Measurements from ENCODE around the gene FNDC3B. TPM values are rescaled to one million over a fixed set of nuclear protein-coding genes. Genes with fewer than 3 reads are reported as not detected.
"Not testable (repeated sequence)": the region's sequence is repeated elsewhere in the genome, so short reads cannot be mapped to it uniquely, and the experiment has no call there.

Gene FNDC3B
- polyA plus RNA-seq, 1 donor, result 56.3 TPM

DNA sequence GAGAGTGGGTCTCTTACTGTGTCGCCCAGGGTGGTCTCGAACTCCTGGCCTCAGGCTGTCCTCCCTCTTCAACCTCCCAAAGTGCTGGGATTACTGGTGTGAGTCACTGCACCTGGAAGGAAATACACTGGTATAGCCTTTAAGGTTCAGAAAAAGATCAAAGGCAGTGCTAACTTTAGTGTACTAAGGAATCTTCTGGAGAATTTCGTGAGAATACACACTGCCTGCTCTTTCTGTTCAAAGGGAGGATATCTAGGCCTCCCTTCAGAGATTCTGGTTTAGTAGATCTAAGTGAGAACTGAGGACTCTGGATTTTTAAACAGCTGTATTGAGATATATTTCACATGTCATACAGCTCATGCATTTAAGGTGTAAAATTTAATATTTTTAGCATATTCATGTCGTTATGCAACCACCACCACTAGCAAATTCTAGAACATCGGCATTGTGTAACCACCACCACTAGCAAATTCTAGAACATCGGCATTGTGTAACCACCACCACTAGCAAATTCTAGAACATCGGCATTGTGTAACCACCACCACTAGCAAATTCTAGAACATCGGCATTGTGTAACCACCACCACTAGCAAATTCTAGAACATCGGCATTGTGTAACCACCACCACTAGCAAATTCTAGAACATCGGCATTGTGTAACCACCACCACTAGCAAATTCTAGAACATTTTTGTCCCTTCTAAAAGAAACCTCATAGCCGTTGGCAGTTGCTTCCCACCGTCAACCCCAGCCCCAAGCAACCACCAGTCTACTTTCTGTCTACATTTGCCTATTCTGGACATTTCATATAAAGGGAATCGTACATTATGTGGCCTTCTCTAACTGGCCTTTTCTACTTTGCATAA, 54.4 kb downstream of the FNDC3B start:
- not testable (repeated sequence) for DNase-seq (ENCODE audit: low read depth)

DNA sequence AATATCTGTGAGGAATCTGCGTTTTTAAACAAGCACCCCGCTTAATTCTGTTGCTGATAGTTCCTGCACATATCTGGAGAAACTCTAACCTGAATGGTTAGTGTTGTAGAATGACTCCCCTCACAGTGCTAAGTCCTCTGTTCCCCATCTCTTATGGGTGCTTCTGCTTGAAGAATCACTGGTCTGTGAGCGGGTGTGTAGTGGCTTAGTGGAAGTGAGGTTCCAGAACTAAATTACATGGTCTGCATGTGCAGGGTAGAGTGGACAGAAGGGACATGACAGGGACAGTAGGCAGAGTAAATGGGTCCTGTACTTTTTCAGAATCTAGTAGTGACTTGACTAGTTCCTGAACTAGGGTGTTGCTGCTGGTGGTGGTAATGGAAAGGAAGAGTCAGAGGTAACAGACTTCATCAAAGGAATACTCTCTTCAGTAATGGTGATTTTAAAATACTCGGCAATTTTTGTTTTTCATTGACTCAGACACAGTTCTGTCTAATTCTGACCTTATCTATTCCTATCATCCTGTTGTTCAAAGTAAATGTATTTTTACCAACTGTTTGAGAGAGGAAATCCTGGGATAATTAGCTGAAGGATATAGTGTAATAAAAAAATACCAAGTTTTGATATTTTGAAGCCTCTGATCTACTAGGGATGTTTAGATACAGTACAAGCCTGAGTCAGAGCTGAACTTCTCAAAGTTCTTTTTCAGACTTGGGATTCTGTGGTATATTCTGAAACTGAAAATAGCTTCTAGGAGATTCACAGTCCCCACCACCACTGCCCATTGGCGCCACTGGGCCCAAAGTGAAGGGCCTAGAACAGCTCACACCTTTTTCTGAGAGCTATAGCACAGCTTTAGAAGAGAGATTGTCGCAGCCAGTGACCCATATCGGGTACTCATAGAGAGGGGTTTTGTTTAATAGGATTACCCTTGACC, 55.5 kb downstream of the FNDC3B start:
- no peak for DNase-seq (ENCODE audit: low read depth)

DNA sequence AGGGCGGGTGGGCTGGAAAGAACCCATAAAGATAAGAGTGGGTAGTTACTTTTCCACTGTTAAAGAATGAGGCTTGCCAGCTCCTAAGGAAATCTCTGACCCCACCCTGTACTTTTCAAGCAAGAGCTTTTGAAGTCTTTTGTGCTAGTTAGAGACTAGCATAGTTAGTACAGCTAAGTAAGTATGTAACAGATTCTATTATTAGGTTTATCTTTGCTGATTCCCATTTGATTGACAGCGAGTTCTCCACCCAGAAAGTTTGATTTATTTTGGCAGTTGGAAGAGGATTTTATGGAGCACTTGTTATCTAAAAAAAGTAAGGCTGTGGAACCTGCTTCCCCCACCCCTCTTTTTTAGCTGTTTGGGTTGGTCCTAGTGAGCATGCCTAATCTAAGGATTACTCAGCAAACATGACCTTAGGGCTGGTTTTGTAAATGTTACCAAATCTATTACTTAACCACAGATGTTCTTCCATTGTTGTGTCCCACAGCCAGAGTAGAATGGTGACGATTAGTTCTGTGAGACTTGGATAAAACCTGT, 57.6 kb downstream of the FNDC3B start:
- no peak for DNase-seq (ENCODE audit: low read depth)

DNA sequence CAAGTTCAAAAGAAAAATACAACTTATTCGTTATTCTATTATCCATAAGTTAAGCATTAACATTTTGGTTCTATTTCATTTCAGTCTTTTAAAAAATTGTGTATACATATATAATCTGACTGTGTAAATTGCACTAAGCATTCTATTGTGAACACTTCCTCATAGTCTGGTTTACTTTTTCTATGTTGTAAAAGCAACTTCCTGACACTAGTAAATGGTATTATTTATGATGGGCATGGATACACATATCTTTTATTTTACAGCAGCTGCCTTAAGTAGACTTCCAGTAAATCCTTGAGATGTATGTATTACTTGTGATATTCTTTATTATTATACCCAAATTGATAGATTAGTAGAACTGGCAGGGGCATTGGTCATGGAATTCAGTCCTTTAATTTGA, 58.2 kb downstream of the FNDC3B start:
- no peak for DNase-seq (ENCODE audit: low read depth)

DNA sequence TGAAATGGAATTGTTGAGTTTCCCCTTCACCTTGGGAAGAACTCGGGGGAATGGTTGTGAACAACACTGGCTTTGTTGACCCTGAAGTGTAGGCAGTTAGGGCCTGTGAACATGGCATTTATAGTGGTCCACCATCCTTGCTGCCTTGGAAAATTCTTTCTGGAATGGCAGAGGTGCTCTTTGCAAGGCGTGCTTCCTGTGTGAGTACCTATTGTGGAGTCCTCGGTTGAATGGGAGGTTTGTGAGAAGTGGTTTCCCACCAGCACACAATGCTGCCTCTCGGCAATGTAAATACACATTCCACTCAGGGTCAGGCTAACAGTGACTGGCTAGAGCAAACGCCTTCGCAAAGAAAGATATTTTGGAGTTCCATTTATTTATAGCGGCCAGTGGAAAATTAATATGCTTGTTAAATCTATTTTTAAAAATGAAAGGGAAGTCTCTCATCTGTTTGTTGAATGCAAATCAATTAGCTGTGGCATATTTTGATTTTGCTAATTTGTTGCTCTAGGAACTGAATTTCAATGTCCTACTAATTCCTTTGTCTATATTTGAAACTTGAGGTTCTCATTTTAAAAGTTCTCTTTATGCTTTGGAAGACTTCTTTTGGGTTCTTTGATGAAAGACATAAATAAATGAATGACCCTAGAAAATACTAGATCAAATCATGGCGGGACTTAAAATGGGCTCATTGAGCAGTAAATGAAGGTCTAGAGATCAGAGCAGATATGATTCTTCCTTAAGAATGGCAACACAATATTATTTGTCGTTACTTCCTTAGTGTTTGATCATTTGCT, 59.5 kb downstream of the FNDC3B start:
- no peak for DNase-seq (ENCODE audit: low read depth)

DNA sequence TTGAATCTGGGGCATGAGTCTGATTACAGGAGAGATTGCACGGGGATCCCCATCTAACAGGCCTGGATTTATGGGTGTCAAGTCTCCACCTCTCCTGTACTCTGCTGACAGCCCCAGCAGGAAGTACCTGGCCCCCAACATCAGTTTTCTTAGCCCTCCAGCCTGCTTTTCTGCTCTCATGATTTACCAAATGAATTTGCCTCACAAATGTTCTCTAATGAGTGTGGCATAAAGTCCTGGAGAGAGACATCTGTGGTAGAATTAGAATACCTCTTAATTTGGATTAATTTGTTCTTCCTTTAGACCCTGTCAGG, 60.1 kb downstream of the FNDC3B start:
- DNase-seq (ENCODE audit: low read depth), result no peak

DNA sequence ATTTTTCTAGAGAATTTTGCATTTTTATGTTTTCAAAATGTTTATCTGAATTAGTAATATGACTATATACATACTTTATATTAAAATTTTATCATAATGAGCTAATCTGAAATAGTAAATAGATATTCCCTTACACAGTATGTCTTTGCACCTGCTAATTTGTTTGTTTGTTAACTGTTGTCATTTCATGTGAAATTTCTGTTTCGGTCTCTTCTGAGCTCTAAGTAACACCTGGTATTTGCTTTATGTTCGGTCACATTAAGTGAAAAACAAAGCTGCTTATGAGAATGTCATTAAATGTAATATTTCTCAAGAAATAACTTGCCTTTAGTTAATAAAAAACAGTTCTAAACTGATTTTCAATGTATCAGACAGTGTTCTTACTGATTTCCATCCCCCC, 61.1 kb downstream of the FNDC3B start:
- DNase-seq (ENCODE audit: low read depth), result no peak

DNA sequence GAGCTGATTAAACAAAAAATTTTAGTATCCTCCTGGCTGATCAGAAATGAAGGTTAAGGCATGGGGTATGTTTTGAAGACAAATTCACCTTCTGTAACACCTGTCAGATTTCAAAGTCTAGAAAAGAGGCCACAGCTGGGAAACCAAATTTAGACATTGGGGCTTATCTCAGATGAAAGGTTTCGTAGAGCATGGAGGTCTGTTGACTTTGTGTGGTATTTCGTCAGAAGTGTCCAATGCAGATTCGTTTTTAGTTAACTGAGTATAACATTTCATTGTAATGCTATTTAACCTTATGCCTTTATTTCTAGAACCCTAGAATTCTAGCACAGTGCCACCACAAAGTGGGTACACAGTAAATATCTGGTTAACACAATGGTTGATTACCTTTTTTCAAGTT, 61.7 kb downstream of the FNDC3B start:
- DNase-seq (ENCODE audit: low read depth), result no peak

DNA sequence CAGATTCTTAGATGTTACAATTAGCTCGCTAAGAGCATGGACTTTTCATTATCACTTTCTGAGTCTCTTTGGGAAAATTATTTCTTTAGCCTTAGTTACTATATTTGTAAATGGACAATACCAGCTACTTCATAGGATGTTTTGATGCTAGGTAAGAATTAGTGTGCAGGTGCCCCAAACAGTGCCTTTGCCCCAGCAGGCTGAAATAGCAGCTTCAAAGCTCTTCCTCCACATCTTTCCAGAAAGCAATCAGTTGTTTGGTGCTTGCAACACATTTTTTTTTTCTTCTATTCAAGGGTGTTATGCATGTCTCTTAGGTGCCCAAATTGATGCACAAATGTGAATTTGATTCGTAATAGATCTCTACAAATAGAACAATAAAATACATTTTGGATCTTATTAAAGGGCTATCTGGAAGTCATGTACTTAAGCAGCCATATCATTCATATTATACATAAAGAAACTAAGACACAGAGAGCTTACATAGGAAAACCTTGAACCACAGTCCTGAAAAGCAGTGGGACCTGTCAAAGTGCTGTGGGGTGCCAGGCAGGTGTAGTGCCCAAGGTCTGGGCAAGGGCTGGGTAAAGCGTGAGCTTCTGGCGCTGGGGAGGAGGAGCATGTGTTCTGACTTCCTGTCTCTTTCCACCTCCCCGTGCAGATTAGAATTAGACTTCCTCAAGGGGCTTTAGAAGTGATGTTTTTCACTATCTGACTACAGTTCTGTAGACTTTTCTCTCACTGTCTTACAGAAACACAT, 62.9 kb downstream of the FNDC3B start:
- DNase-seq (ENCODE audit: low read depth), result no peak

DNA sequence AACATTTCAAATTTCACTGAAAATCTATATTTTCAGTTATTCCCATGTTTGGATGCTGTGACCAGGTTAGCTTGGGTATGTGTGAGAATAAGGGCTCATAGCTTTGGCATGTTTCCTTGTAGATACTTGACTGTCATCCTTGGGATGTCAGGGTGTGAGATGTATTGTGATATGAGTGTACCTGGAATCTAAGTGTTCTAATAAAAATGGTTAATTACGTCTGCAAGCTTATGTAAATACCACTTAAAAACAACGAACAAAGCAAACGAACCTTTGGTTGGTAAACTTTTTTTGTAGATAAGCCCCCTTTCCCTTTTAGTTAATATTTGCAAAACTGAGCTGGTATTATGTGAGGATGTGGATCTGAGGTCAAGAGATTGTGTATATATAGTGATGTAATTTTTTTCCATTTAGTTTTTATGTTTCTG, 63.5 kb downstream of the FNDC3B start:
- no peak for DNase-seq (ENCODE audit: low read depth)

DNA sequence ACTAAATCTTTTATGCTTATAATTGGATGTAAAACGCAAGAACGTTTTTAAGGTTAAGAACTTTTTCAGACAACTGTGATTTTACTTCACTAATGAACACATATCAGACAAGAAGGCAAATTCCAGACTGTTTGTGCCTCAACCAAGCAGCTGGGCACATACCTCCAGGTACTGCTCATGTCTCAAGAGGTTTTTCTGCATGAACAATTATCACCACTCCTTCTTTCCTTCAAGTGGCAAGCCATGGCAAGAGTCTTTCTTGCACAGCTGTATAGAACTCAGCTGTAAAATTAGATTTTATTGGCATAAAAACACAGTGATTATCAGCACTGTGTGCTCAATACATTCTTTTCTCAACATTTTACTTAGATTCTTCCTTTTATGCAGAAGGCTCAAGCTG, 64.3 kb downstream of the FNDC3B start:
- no peak for DNase-seq (ENCODE audit: low read depth)

DNA sequence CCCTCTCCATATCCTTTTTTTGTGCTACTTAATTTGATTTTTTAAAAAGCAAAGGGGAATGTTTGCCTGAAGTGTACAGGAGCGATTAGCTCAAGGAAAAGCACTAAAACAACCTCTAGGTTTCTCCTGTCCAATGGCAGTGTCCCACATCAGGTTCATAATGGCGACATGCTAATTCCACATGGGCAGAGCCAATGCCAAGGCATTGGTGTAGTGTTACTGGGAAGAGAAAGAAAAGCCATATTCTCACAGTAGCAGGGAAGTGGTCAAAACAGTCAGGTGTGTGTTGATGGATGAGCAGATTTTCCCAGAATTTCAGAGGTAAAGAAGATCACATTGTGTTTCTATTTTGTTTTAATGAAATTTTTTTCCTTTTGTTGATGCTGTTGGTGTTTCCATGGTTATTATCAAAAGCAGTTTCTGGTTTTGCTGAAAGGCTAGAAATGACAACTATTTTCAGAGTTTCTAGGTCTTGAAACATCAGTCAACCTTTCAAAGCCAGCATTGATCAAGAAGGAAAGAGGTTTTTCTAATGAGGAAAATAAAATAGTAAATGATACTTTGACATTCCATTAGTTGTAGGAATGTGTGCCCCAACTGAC, 65.2 kb downstream of the FNDC3B start:
- no peak for DNase-seq (ENCODE audit: low read depth)

DNA sequence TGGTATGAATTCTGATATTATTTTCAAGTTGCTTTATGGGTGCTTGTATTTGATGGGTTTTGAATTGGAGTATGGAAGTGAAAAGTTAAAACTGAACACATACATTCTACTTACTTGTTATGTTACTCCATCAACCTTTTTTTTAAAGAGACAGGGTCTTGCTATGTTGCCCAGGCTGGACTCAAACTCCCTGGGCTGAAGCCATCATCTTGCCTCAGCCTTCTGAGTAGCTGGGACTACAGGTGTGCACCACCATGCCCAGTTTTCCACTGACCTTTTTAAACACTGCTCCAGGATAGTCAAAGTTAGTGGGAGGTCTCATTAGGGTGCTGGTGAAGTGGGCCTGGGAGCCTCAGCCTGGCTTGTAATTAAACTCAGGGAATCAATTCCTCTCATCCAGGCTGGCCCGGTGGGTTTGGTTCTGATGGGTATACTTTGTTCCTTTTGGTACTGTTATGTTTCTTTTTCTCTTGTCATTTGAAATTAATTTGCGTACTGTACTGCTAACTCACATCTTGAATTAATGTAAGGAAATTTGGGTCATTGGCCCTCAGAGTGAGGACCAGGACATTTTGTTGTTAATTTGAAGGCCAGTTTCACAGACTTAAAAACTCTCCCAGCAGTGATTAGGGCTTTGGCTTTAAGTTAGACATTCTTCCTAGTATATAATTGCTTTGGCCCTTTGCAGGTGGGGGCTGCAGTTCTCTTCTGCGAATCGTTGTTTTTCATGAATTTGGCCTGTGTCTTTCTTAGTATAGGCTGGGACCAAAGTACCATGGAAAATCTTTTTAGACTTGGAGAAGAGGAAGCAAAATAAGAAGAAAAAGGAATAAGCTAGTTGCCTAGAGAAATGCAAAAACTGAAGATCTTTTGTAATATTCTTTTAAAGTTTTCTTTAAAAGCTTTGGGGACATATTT, 66.9 kb downstream of the FNDC3B start:
- DNase-seq (ENCODE audit: low read depth), result no peak

DNA sequence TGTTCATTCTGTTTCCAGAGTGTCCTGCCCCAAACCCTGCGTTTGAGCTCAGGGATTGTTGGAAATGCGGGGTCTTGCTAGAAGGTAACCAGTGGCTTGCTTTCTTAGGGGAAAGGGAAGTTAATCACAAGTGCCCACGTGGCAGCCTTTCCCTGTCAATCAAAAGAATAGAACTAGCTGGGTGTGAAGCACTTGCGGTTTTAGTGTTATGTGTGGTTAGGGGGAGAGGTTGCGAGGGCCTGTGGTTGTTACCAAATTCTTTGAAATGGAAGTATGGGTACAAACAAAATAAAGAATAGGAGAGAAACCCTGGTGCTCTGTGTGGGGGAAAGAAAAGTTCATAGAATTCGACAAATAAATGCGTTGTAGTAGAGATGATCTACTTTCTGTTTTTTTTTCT, 67.6 kb downstream of the FNDC3B start:
- DNase-seq (ENCODE audit: low read depth), result no peak

DNA sequence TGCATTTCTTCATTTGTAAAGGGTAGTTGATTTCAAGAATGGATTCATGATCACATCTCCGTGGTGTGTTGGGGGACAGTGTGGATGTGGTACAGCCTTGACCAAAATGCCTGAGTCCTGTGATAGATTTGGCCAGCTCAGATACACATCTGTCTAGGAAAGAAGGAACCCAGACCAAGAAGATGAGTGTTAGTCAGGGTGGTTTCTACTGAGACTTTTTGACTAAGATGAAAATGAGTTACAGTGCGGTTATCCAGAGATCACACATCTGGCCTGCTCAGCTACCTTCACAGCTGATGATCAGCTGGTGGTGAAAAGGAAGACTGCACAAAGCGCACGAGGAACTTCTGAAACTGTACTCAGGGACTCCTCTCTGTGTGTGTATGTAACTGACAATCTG, 68.0 kb downstream of the FNDC3B start:
- no peak for DNase-seq (ENCODE audit: low read depth)

DNA sequence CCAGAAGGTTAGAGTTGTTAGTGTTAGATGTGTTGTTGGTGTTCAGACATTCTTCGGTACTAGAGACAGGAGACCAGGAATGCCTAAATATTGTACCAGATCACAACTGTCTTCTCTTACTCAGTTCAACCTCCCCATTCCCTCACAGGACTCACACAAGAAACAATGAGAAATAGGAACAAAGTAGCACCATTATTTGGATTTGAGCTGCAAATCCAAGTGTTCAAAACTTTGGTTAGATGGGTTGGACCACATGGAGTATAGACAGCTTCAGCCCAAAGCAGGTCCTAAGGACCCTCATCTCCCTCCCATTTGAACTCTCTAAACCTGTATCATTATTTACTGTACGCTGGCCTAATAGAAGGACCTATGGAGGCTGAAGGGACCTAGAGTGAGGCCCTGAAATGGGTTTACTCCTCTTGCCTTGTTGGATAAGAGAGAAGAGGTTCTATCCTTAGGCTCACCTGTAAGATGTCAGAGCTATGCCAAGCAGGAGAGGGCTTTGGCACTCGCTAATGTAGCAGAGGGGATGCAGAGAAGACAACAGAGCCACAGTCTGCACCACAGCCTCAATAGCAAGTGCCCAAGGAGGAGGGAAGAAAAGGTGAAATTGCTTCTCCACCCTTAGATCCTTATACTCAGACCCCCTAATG, 70.9 kb downstream of the FNDC3B start:
- no peak for DNase-seq (ENCODE audit: low read depth)

DNA sequence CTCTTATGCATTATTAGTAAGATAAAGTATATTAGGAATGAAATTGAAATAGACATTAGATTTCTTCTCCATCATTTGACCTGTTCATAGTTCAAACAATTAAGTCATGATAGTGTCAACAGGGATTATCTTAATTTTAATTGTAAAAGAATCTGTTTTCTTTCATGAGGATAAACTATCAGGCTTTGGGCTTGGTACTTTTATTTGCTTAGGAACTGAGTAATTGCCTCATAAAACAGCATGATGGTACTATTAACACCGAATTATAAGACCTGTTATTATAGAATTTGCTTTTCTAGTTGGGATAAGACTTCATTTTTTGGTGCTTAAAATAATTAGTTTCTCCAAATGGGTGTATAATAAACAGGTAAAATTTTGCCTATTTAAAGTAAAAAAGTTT, 71.8 kb downstream of the FNDC3B start:
- DNase-seq (ENCODE audit: low read depth), result no peak

DNA sequence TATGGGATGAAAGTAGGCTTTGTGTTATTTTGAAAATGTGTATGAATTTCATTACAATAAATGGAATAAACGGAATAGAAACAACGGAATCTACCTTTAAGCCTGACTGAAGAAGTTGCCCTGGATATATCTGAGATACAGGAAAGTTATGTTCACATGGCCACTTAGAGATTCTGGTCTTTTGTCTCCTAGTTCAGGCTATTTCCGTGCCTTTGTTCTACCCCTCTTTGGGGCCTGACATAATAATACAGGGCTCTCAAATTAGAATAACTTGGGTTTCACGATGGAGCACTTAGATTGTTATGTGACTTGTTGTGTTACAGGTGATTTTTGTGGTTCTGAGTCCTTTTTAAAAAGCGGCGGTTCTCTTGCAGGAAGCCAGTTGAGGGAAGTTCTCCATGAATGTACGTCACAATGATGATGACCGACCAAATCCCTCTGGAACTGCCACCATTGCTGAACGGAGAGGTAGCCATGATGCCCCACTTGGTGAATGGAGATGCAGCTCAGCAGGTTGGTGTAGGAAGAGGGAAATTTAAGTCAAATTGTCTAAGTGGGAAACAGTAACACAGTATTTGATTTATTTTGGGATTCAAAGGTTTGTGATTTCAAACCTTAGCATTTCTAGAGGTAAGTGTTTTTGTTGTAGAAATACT, 72.8 kb downstream of the FNDC3B start:
- no peak for DNase-seq (ENCODE audit: low read depth)

DNA sequence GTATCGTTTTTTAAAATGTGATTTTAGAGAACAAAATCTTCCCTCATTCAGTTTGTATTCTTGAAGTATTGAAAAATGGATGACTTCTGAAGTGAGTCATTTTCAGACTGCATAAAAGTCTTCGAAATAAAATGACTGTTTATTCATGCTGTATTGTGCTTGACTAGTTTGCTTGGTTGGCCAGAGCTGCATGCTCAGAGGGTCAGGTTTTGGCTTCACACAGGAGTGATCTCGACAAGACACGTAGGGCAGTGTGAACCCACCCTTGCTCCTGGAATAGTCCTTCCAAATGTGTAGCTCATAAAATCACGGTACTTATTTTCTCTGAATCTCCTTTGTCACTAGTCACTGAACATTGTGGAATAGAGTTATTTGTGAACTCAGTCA, 73.3 kb downstream of the FNDC3B start:
- DNase-seq (ENCODE audit: low read depth), result no peak

All from forelimb muscle (tissue), 1 donor.